Heart left ventricle (tissue), 16 donors: ENCODE data around the gene LPAR6. TPM values are rescaled to one million over a fixed set of nuclear protein-coding genes. Genes with fewer than 3 reads are reported as not detected.
A peak's percentile ranks its signal among the peaks of the same experiment; 100 is the strongest.

Experiments
- ATAC-seq, 4 donors: fragments of 200-7000 bp; cut with Tn5 transposase; one replicate each; pipeline ENCODE4 v1.9.1; 2020 to 2022; ENCODE audit warnings: moderate library complexity in 4 of 4, mild to moderate bottlenecking in 3 of 4, moderate number of reproducible peaks in 1 of 4
- DNase-seq, 5 donors: peaks; one replicate each; pipeline ENCODE4 v3.0.0-alpha.2; 2020
- H3K27ac ChIP-seq, 12 donors: fragments of 200-600 bp; sonication (generic) in 4 of 12; one replicate each; pipeline versions ENCODE4 v1.5.0 to v1.8.0; 2016 to 2022; ENCODE audit warnings: mild to moderate bottlenecking in 2 of 12
- H3K27me3 ChIP-seq, 9 donors: fragments of 200-600 bp; sonication (generic) in 2 of 9; one replicate each; pipeline versions ENCODE4 v1.5.1 to v1.8.0; 2016 to 2022; ENCODE audit warnings: mild to moderate bottlenecking in 3 of 9
- H3K36me3 ChIP-seq, 9 donors: fragments of 200-600 bp; sonication (generic) in 2 of 9; one replicate each; pipeline versions ENCODE4 v1.5.0 to v1.8.0; 2018 to 2022; ENCODE audit warnings: mild to moderate bottlenecking in 2 of 9
- H3K4me1 ChIP-seq, 12 donors: fragments of 200-600 bp; sonication (generic) in 4 of 12; one replicate each; pipeline versions ENCODE4 v1.5.0 to v1.8.0; 2016 to 2022; ENCODE audit warnings: mild to moderate bottlenecking in 3 of 12
- H3K4me3 ChIP-seq, 12 donors: fragments of 200-600 bp; sonication (generic) in 4 of 12; one replicate each; pipeline versions ENCODE4 v1.5.0 to v1.8.0; 2017 to 2022; ENCODE audit warnings: mild to moderate bottlenecking in 9 of 12, moderate library complexity in 4 of 12
- H3K9me3 ChIP-seq, 12 donors: fragments of 200-600 bp; sonication (generic) in 4 of 12; one replicate each; pipeline versions ENCODE4 v1.5.0 to v1.8.0; 2016 to 2022; ENCODE audit warnings: mild to moderate bottlenecking in 1 of 12
- CTCF ChIP-seq, 12 donors: fragments of 200-600 bp; sonication (generic) in 4 of 12; IDR thresholded peaks; one replicate each; pipeline versions ENCODE4 v1.5.0 to v1.8.0; 2018 to 2022; ENCODE audit warnings: antibody characterized with exemption in 12 of 12, mild to moderate bottlenecking in 5 of 12
- POLR2A ChIP-seq, 2 donors: fragments of 450-650 bp; IDR thresholded peaks; one replicate each; pipeline ENCODE4 v1.6.1; 2017; ENCODE audit warnings: antibody characterized with exemption in 2 of 2, mild to moderate bottlenecking in 2 of 2, moderate library complexity in 2 of 2
- WGBS, 4 donors: extraction: QIAGEN DNeasy Blood & Tissue Kit in 2 of 4; methylation state at CpG; one replicate each; pipeline versions ENCODE4 v1.1.5 to v1.1.7; 2013 to 2018; 5-methylcytosine and 5-hydroxymethylcytosine counted together
- intact Hi-C, 10 donors: fragments of 100-400 bp; cut with DNase I; formaldehyde crosslinking; loops; one replicate each; pipeline versions ENCODE4 v1.11.1 to v1.14.2; 2022
- polyA plus RNA-seq, 2 donors: library from polyadenylated mRNA; stranded (reverse); fragments of 200-250 nt; gene quantifications; one replicate each; pipeline ENCODE4 v1.2.3, GENCODE V29; 2013
- total RNA-seq, 9 donors: library from RNA; depleted of rRNA in 2 of 9; stranded (reverse); fragments of >200 nt in 2 of 9; fragmentation: NEBNext Ultra II Directional in 3 of 9; extraction: Animal tissue kit (Norgen Biotek cat#: 25700) in 3 of 9; gene quantifications; one replicate each; pipeline versions ENCODE4 v1.1.0 to v1.2.4, GENCODE V29; 2016 to 2023
- donor health status: ischemic (EF 13 %, LVEDD 7.1; RV severe dilation, severe dysfunction).
- donor health status: healthy with polysubstance abuse.
- donor health status: DM: no; HTN: yes; CAD: no.
- donor health status: DM: no; HTN: no; CAD: no.
- donor health status: ischemic (EF 25% LVEDD 6.9; RV normal size, moderate dysfunction).
- donor health status: ischemic (EF 25% LVEDD 5.7; RV mildly dilated, moderate dysfunction).
- donor health status: healthy.
- donor health status: DM: yes; HTN: yes; CAD: no.
- donor health status: ischemic (EF 35%, LVEDD 5.7; RV mildly dilated, moderate dysfunction).
- donor health status: nonischemic (EF 11% LVEDD 7.7; RV severe dilation, severe dysfunction).
- donor health status: DM: yes; HTN: yes; CAD: no.
- donor health status: PGD.
- donor health status: ischemic (EF 29% LVEDD 5.4; RV normal size, mild dysfunction).
- donor health status: nonischemic (EF 23%, LVEDD 6.1; RV moderate dilation, normal function).

The LPAR6 gene
- total and polyA plus RNA-seq, 11 donors: 6.7 to 47.9 (median 16.6) TPM

GRCh38 chr13:48443442-48444208, 30.7 kb upstream of the LPAR6 start:
- peaks cover 0 to 64% (median 1%) of the 10 kb centered on the region in 12 donors for H3K4me1 ChIP-seq
- intact Hi-C loops: no loop called here
- no peaks in the 10 kb centered on the region for H3K27me3 ChIP-seq
- H3K27ac ChIP-seq: no peak overlapping the region
- 63 to 85% (median 79%) methylated on average over 1 of the region's 1 CpG for WGBS, 4 donors
- no peak for DNase-seq
- H3K4me3 ChIP-seq: no peak overlapping the region
- H3K36me3 ChIP-seq: peaks cover 0 to 4% (median 0%) of the 10 kb centered on the region in 9 donors
- no peak for ATAC-seq
- H3K9me3 ChIP-seq: no peaks in the 10 kb centered on the region
- no peak for TF ChIP-seq POLR2A (IDR thresholded peaks at IDR 0.05)
- no peak for TF ChIP-seq CTCF (IDR thresholded peaks at IDR 0.05)

- DNase-seq: peak; percentile 77 to 82 (median 78)
- peak; percentile 80 to 98 (median 92) for ATAC-seq
- Histone ChIP-seq H3K4me3 (peak overlapping the region in 5 of 12 donors; percentile 1 to 24 (median 2)), H3K9me3 (no peaks in the 10 kb centered on the region), H3K27ac (peak overlapping the region in 11 of 12 donors; percentile 8 to 91 (median 47)), H3K4me1 (peaks cover 0 to 73% (median 25%) of the 10 kb centered on the region in 12 donors), H3K36me3 (no peaks in the 10 kb centered on the region), H3K27me3 (no peaks in the 10 kb centered on the region)
- WGBS, 4 donors: 1 to 8% (median 7%) methylated on average over 3 of the region's 3 CpGs
- intact Hi-C loops: loop anchor here in 1 of 10 donors (10.0 kb wide), 1 partner anchor 147 kb away; no protein-coding TSS in a partner anchor
- no peak for TF ChIP-seq POLR2A (IDR thresholded peaks at IDR 0.05)
- TF ChIP-seq CTCF (IDR thresholded peaks at IDR 0.05): no peak
Observed at GRCh38 chr13:48437371-48437770, 24.5 kb upstream of the LPAR6 start.

- peak overlapping the region in 5 of 12 donors; percentile 1 to 24 (median 2) for H3K4me3 ChIP-seq
Observed at GRCh38 chr13:48436661-48437288, 23.9 kb upstream of the LPAR6 start.

More at GRCh38 chr13:48436661-48437288, 23.9 kb upstream of the LPAR6 start:
- H3K36me3 ChIP-seq: no peaks in the 10 kb centered on the region
- DNase-seq (no peak), ATAC-seq (peak in 2 of 4 donors; percentile 10 to 16)
- WGBS, 4 donors: 32 to 46% (median 40%) methylated on average over 2 of the region's 2 CpGs
- no peak for TF ChIP-seq CTCF (IDR thresholded peaks at IDR 0.05)
- TF ChIP-seq POLR2A (IDR thresholded peaks at IDR 0.05): no peak
- H3K27me3 ChIP-seq: no peaks in the 10 kb centered on the region
- H3K4me1 ChIP-seq: peaks cover 0 to 73% (median 30%) of the 10 kb centered on the region in 12 donors
- peak overlapping the region in 11 of 12 donors; percentile 10 to 91 (median 47) for H3K27ac ChIP-seq
- intact Hi-C loops: loop anchor here in 1 of 10 donors (10.0 kb wide), 1 partner anchor 148 kb away; no protein-coding TSS in a partner anchor
- no peaks in the 10 kb centered on the region for H3K9me3 ChIP-seq
